HepG2 (cell line): ENCODE data around the gene TRRAP. TPM values are rescaled to one million over a fixed set of nuclear protein-coding genes. Genes with fewer than 3 reads are reported as not detected.

Experiments
- ATAC-seq: fragments of 200-7000 bp; cut with Tn5 transposase; 3 replicates; pipeline ENCODE4 v1.9.1; 2020; ENCODE audit warnings: mild to moderate bottlenecking, moderate library complexity
- BruUV-seq: library from RNA; stranded (reverse); fragments of 400-500 nt; replicated peaks from 2 replicates; lab custom pipeline; 2021; lab: Mats Ljungman, UMichigan
- CTCF ChIA-PET: fragments of 300-600 bp; formaldehyde crosslinking; extraction: SDS; loops from one replicate; lab custom pipeline; 2021; ENCODE audit warnings: low total read pairs, inconsistent platforms, low intra/inter-chr PET ratio; lab: Yijun Ruan, JAX
- POLR2A ChIA-PET: fragments of 350-600 bp; sonication (Branson Sonifier 250); formaldehyde crosslinking; loops from one replicate; lab custom pipeline; 2020; ENCODE audit warnings: antibody characterized with exemption, inconsistent platforms; lab: Yijun Ruan, JAX
- DNase-seq: peaks from one replicate; pipeline ENCODE4 v3.0.0-alpha.2; 2015; ENCODE audit warnings: low spot score
- FAIRE-seq: peaks from 3 replicates; lab custom pipeline; 2011; peaks lifted over from hg19 to GRCh38; lab: Jason Lieb, UNC
- H2AFZ ChIP-seq: one replicate; pipeline ENCODE4 v1.6.1; 2011; ENCODE audit warnings: low read length, inconsistent platforms
- H3K27ac ChIP-seq: fragments of 300-600 bp; 3 replicates; pipeline ENCODE4 v1.8.0; 2011; ENCODE audit warnings: mixed run types, mild to moderate bottlenecking, mixed read lengths, low read length, inconsistent platforms; ENCODE audit not compliant: insufficient read depth; ENCODE audit errors: extremely low read length
- H3K27me3 ChIP-seq, 2 experiments: fragments of 200-600 bp in 1 of 2; 2 replicates in 1 of 2; 3 replicates in 1 of 2; pipeline versions ENCODE4 v1.6.0 to v1.8.0; 2011; ENCODE audit warnings: low read length in 2 of 2, mild to moderate bottlenecking in 2 of 2, moderate library complexity in 2 of 2, inconsistent platforms in 1 of 2; ENCODE audit not compliant: insufficient read depth in 2 of 2, control insufficient read depth in 1 of 2
- H3K36me3 ChIP-seq, 2 experiments: fragments of 200-600 bp in 1 of 2; replicated peaks in 1 of 2; 2 replicates in 1 of 2; 3 replicates in 1 of 2; pipeline versions ENCODE4 v1.5.1 to v1.8.0; 2011; ENCODE audit warnings: low read length in 2 of 2, inconsistent platforms in 1 of 2; ENCODE audit not compliant: insufficient read depth in 2 of 2, control insufficient read depth in 1 of 2
- H3K4me1 ChIP-seq: 2 replicates; pipeline ENCODE4 v1.5.1; 2012; ENCODE audit warnings: low read length, inconsistent platforms; ENCODE audit not compliant: insufficient read depth
- H3K4me2 ChIP-seq: 2 replicates; pipeline ENCODE4 v1.6.0; 2011; ENCODE audit warnings: low read depth, low read length, inconsistent platforms
- H3K4me3 ChIP-seq, 3 experiments: fragments of 200-600 bp in 1 of 3; sonication (generic), shearing (Covaris generic) in 1 of 3; replicated peaks in 1 of 3; 2 replicates each; pipeline ENCODE4 v1.5.1; 2011 to 2016; ENCODE audit warnings: low read length in 3 of 3, inconsistent platforms in 2 of 3, low read depth in 2 of 3, mild to moderate bottlenecking in 2 of 3, control low read depth in 1 of 3, mixed read lengths in 1 of 3; ENCODE audit not compliant: insufficient read depth in 1 of 3
- H3K79me2 ChIP-seq: one replicate; pipeline ENCODE4 v1.6.1; 2011; ENCODE audit warnings: low read length, inconsistent platforms; ENCODE audit not compliant: insufficient read depth
- H3K9ac ChIP-seq: 2 replicates; pipeline ENCODE4 v1.6.0; 2011; ENCODE audit warnings: mild to moderate bottlenecking, low read depth, low read length, inconsistent platforms; ENCODE audit not compliant: insufficient read depth
- H3K9me3 ChIP-seq: 2 replicates; pipeline ENCODE4 v1.5.1; 2012; ENCODE audit warnings: mild to moderate bottlenecking, low read length
- H4K20me1 ChIP-seq: 2 replicates; pipeline ENCODE4 v1.6.0; 2011; ENCODE audit warnings: inconsistent platforms, mild to moderate bottlenecking, low read length, moderate library complexity; ENCODE audit not compliant: insufficient read depth
- CEBPB ChIP-seq: IDR thresholded peaks from 2 replicates; pipeline ENCODE4 v1.6.1; 2011; ENCODE audit warnings: low read depth, low read length, improper control_type of control experiment, borderline replicate concordance
- ZFP36 ChIP-seq: fragments of 150-350 bp; IDR thresholded peaks from 2 replicates; pipeline ENCODE4 v1.6.1; 2018; ENCODE audit warnings: borderline replicate concordance, low read length, low read depth; ENCODE audit not compliant: partially characterized antibody
- ZNF292 ChIP-seq: sonication (generic); formaldehyde crosslinking; IDR thresholded peaks from 2 replicates; pipeline ENCODE4 v1.8.1; 2022; ENCODE audit warnings: mild to moderate bottlenecking, low read depth, missing genetic modification reagents, borderline replicate concordance
- ZNF562 ChIP-seq: sonication (generic); formaldehyde crosslinking; IDR thresholded peaks from 2 replicates; pipeline ENCODE4 v1.8.0; 2022; ENCODE audit warnings: missing genetic modification reagents, borderline replicate concordance
- WGBS: methylation state at CpG from one replicate; pipeline ENCODE4 v1.1.6; 2017; ENCODE audit warnings: low lambda C conversion rate; 5-methylcytosine and 5-hydroxymethylcytosine counted together
- in situ Hi-C: cut with HindIII; loops from 2 replicates; pipeline ENCODE4 v1.10.0; 2017; ENCODE audit warnings: low pct_unique_long_range_greater_than_20kb; ENCODE audit not compliant: extremely low pct_ligation_motif_present
- intact Hi-C: fragments of 100-400 bp; cut with micrococcal nuclease; formaldehyde crosslinking; loops from one replicate; pipeline ENCODE4 v1.10.0; 2022; ENCODE audit not compliant: unreplicated experiment
- polyA plus RNA-seq, 8 experiments: library from polyadenylated mRNA; depleted of rRNA in 3 of 8; stranded (reverse) in 7 of 8; unstranded in 1 of 8; fragments of >200 nt; fragmentation: Illumina TruSeq in 4 of 8; extraction: Trizol in 4 of 8; gene quantifications; 2 replicates each; pipeline versions ENCODE4 v1.2.1 to v1.2.3, GENCODE V29; 2011 to 2016; ENCODE audit warnings: low read depth in 4 of 8, missing spikeins in 1 of 8, mixed read lengths in 1 of 8; ENCODE audit not compliant: insufficient read depth in 1 of 8
- total RNA-seq, 5 experiments: library from RNA; depleted of rRNA; stranded (reverse); fragments of >200 nt; fragmentation: Illumina TruSeq; extraction: Trizol; gene quantifications; 2 replicates each; pipeline ENCODE4 v1.2.3, GENCODE V29; 2016; ENCODE audit warnings: low read depth in 1 of 5

Gene TRRAP
- total and polyA plus RNA-seq, 2 of the 13 experiments (the other 11 are each of a cell fraction or from before 2014, with no cell fraction given) = 8.6 to 10.5 TPM

- TF ChIP-seq ZFP36 = no peak
Measured at GRCh38 chr7:98917331-98917730, 39.0 kb downstream of the TRRAP start (continued).

- Histone ChIP-seq H3K4me1 (peaks cover 18% of the 10 kb centered on the region), H3K79me2 (no peaks in the 10 kb centered on the region), H3K9me3 (no peaks in the 10 kb centered on the region), H3K4me2 (no peak overlapping the region), H2AFZ (no peak overlapping the region), H3K4me3 (no peak overlapping the region), H3K27ac (no peak overlapping the region), H3K9ac (no peak overlapping the region), H4K20me1 (0 out of 2 replicates have a peak, but pooled peaks cover 3% of the 10 kb centered on the region), H3K27me3 (no peaks in the 10 kb centered on the region), H3K36me3 (peaks cover 26 to 88% of the 10 kb centered on the region in 2 experiments)
- CTCF ChIA-PET = no interaction called here
- POLR2A ChIA-PET = no interaction called here
- peak; percentile 66 for ATAC-seq
- TF ChIP-seq CEBPB (0 out of 2 replicates have a peak, but pooled peaks have one; percentile 6), ZNF292 (no peak), ZNF562 (no peak)
- intact Hi-C loops (loop anchor here (2.0 kb wide), 1 partner anchor 43 kb away; the partner anchor contains the start of gene TRRAP), in situ Hi-C loops (no loop called here)
- FAIRE-seq = no peak
- WGBS = 98% methylated on average over 25 of the region's 25 CpGs
- DNase-seq = peak; percentile 7
- no TSS peak for BruUV-seq
Measured at GRCh38 chr7:98921608-98922372, 43.5 kb downstream of the TRRAP start.
